GM23248 (cell line): Measurements from ENCODE around the gene STX8.

ENCODE experiments used
- EZH2 ChIP-seq: fragments of 200-600 bp; sonication (generic); IDR thresholded peaks from 2 replicates; pipeline ENCODE4 v1.6.1; 2018; ENCODE audit warnings: antibody characterized with exemption, mild to moderate bottlenecking; ENCODE audit not compliant: insufficient read depth, poor library complexity, severe bottlenecking
- EZH2phosphoT487 ChIP-seq: fragments of 200-600 bp; sonication (generic); IDR thresholded peaks from 2 replicates; pipeline ENCODE4 v1.6.1; 2018; ENCODE audit warnings: antibody characterized with exemption, moderate library complexity, mild to moderate bottlenecking, low read depth; ENCODE audit not compliant: insufficient read depth

- TF ChIP-seq EZH2, result no peak
- no peak for TF ChIP-seq EZH2phosphoT487
Observed at GRCh38 chr17:9255833-9256232, 319.8 kb downstream of the STX8 start.
